Uterus (tissue), 2 donors: ENCODE data around the gene SFR1.

Experiments used
- POLR2A ChIP-seq, 2 donors: fragments of 450-650 bp; IDR thresholded peaks; one replicate each; pipeline ENCODE4 v1.6.1; 2016; ENCODE audit warnings: antibody characterized with exemption in 2 of 2, mild to moderate bottlenecking in 1 of 2, moderate library complexity in 1 of 2
- TF ChIP-seq, protein P1 (sequence below), 4 experiments: fragments of 200-600 bp in 2 of 4; fragments of 450-650 bp in 2 of 4; sonication (generic) in 2 of 4; IDR thresholded peaks; one replicate each; pipeline ENCODE4 v1.5.1; 2016 to 2019; ENCODE audit warnings: antibody characterized with exemption in 4 of 4, mild to moderate bottlenecking in 2 of 4, moderate library complexity in 1 of 4

DNA sequence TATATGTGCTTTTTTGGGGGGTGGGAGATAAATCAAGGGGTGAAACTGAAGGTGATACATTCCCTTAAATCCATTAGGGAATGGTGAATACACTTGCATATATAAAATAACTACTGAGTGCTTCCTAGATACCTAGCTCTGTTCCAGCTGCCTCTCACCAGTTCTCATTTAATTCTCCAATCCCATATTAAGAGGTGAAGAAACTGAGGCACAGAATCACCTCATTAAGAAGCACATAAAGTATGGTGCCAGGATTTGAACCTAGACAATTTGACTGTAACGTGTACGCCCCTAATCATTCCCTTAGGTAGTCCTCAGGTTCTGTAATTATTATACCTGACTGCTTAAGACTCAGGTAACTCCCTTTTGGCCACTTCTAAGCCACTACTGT, 1.5 kb upstream of the SFR1 start:
- TF ChIP-seq, protein P1, sequence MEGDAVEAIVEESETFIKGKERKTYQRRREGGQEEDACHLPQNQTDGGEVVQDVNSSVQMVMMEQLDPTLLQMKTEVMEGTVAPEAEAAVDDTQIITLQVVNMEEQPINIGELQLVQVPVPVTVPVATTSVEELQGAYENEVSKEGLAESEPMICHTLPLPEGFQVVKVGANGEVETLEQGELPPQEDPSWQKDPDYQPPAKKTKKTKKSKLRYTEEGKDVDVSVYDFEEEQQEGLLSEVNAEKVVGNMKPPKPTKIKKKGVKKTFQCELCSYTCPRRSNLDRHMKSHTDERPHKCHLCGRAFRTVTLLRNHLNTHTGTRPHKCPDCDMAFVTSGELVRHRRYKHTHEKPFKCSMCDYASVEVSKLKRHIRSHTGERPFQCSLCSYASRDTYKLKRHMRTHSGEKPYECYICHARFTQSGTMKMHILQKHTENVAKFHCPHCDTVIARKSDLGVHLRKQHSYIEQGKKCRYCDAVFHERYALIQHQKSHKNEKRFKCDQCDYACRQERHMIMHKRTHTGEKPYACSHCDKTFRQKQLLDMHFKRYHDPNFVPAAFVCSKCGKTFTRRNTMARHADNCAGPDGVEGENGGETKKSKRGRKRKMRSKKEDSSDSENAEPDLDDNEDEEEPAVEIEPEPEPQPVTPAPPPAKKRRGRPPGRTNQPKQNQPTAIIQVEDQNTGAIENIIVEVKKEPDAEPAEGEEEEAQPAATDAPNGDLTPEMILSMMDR (IDR thresholded peaks at IDR 0.05), result no peak
- TF ChIP-seq POLR2A (IDR thresholded peaks at IDR 0.05), result no peak
